Erythroblast (primary cell): ENCODE data around the gene GSC2.

Experiments
- DNase-seq, 2 experiments: peaks; one replicate each; lab custom pipeline; 2025; lab: John Stamatoyannopoulos, UW
- GATA1 ChIP-seq: IDR thresholded peaks from 2 replicates; pipeline ENCODE4 v1.6.1; 2011; ENCODE audit warnings: low read depth, mild to moderate bottlenecking, control low read depth, low read length, moderate library complexity
- POLR2A ChIP-seq: IDR thresholded peaks from 2 replicates; pipeline ENCODE4 v1.6.1; 2011; ENCODE audit warnings: mild to moderate bottlenecking, low read length

GSC2 gene

DNA sequence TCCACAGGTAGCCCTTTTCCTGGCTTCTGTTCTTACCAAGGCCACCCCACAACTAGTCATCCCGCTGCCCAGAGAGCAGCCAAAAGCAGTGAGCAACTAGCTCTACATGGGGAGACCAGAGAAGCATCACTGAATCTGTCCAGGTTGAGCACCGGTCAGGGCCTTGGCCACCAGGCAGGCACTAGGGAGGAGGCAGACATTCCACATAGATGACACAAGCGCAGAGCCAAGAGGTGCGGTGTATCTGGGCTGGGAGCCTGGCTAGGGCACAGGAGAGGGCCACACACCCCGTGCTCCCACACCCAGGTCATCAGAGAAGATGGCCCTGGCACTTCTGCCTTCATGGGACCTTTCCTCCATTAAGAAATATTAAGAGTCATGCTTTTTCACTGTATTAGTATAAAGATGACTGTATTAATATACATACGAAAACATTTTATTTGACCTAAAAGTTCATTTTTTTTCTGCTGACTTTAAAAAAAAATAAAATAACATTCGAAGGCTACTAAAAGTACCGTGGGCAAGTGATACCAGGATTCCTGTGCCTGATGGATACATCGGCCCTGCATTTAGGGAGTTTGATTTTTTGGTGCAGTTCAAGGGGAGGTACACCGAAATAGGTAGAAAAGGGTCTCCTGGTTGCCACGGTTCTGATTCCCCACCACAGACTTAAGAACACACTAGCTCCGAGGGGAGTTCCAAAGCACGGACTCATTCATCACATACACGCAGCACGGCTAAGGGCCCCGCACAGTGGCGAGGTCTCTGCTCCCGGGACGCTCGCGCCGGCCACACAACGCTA lies 29.1 kb downstream of the GSC2 start:
- DNase-seq = peak in 1 of 2 experiments; percentile 29
- TF ChIP-seq POLR2A (no peak), GATA1 (no peak)

DNA sequence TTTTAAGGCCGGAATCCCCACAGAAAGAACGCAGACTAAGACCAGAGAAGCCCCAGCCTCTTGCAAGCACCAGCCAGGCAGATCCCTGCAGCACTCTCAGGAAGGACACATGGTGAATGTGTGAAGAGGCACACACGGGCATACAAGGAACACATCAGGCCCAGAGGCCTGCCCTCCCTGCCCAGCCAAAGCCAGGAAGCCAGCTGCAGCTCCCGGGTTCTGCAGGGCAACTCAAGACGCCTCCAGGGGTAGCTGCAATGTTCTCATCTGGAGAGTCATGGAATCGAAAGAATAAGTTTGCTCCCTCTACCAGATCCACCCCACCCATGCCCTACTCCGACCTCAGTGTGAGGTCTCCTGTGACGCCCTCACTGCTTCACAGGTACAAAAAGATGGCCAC lies 30.1 kb downstream of the GSC2 start:
- DNase-seq = no peak
- no peak for TF ChIP-seq GATA1
- TF ChIP-seq POLR2A = no peak

DNA sequence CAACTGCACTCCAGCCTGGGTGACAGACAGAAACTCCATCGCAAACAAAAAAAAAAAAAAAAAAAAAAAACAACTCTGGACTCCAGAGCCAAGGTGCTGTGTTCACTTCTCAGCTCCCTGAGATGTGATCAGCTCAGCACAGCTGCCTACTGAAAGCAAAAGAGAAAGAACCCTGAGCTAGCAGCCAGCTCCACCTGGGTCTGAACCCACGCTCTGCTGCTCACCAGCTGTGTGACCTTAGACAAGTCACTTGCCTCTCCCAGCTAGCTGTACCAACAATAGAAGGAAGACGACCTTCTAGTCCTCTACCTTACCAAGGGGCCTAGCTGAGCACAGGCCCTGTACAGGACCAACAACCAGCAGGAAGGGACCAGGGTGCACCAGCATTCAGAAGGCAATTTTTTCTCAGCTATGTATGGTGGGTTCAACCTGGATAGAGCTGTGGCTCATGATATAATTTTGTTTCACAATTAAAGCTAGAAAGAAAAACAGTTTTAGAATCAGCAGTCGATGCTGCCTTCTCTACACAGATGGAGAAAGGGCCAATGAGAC lies 31.7 kb downstream of the GSC2 start:
- DNase-seq = peak; percentile 19 to 29
- no peak for TF ChIP-seq GATA1
- no peak for TF ChIP-seq POLR2A

DNA sequence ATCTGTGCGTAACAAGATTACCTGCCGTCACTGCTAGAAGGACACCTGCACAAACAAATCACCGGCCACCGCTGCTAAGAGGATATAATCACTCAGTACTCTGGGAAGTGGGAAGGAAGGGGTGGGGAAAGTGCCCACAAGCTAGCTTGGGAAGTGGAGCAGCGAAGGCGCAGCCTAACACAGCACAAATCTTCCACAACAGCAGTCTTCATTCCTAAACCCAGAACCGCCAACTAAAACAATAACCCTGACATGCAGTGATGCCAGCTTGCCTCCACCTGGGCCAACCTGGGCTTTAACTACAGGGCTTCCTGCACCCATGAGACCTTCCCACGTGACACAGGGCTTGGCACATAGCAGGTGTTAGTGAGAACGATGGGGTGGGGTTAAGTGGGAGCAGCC lies 33.0 kb downstream of the GSC2 start:
- TF ChIP-seq GATA1 (no peak), POLR2A (no peak)
- no peak for DNase-seq

DNA sequence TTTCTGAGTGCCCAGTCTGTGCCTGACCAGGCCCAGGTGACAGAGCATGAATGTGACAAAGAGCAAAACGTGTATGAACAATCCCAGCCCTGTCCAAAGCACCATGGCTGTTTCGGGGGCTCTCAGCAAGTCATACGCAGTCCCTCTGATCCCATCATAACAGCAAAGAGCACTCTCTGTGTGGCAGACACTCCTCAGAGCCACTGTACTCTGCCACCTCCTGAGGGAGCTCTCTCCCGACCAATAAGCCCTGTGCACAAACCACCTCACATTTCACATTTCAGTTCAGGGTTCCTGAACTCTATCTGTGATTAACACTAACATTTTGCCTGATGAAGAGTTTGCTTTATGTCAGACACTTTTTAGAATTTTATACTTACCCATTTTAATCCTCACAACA lies 34.5 kb downstream of the GSC2 start:
- DNase-seq = no peak
- no peak for TF ChIP-seq POLR2A
- TF ChIP-seq GATA1 = no peak

DNA sequence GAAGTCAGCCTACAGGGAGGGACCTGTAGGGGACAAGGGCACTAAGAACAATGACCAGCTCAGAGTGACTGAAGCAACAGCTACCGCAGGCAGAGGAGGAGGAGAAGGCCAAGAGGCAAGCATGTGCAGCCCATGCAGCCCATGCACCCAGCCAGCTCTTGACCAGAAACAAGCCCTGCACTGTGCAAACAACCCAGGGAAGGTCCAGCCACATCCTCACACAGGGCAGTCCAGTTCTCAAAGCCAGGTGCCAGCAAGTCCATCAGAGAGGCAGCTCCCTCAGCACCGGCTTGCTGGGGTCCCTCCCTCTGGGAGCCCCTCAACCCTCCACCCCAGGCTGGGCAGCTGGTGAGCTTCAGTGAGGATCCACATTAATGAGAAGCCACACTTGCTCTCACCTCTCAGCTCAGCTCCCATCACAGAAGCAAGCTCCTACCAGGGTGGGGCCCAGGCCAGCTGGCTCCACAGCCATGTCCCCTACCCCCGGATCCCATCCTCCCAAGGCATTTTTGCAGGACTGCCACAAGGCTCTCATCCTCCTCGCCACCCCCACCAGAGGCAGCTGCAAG lies 35.0 kb downstream of the GSC2 start:
- TF ChIP-seq POLR2A (no peak), GATA1 (no peak)
- no peak for DNase-seq

DNA sequence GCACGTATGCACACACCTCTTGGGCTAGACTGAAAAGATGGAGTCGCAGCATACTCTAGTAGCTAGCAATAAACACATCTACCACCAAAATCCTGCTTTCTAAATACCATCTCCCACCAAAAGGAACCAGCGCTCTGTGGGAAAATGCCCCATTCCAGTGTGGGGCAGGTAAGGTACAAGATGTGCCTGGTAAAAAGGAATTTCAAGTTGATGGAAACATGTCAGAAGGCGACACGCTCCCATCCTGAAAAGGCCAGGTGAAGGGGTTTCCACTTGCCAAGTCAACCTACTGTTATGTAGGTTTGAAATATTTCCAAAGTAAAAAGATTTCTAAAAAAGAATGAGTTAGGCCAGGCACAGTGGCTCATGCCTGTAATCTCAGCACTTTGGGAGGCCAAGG lies 36.7 kb downstream of the GSC2 start:
- TF ChIP-seq POLR2A (no peak), GATA1 (no peak)
- DNase-seq = no peak

DNA sequence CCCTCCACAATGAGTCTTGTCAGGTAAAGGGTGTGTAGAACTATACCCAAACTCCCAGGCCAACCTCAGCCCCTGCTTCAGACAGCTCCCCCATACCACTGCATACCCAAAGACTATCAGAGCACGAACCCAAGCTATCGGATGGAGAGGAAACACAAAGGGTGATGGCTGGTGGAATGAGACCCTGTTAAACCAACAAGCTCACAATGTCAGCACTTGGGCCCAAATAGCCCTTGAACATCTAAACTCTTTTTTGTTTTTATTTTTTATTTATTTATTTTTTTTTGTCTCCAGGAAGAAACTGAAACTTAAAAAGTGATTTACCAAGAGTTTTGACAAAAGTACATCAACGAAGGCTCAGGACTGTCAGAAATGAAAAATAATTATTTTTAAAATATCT lies 38.5 kb downstream of the GSC2 start:
- TF ChIP-seq POLR2A = no peak
- TF ChIP-seq GATA1 = no peak

DNA sequence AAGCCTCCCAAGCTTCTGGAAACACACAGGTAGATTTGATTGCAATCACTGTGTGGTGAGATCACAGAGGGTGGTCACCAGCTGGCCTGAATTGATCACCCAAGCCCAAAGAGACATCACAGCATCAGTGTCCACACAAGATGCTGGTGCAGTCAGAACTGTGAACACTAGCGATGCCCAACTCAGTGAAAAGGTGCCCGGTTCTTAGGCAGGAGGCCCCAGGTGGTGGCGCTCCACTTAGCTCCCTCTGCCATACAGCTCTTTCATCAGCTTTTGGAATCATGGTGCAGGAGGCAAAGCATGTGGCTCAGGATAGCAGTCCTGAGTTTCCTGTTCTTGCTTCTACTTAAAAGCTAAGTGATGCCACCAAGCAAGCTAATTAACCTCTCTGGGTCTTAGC lies 39.0 kb downstream of the GSC2 start:
- no peak for TF ChIP-seq POLR2A
- no peak for TF ChIP-seq GATA1
- DNase-seq = peak in 1 of 2 experiments; percentile 25

More for the DNA sequence above, 38.5 kb downstream of the GSC2 start:
- no peak for DNase-seq

DNA sequence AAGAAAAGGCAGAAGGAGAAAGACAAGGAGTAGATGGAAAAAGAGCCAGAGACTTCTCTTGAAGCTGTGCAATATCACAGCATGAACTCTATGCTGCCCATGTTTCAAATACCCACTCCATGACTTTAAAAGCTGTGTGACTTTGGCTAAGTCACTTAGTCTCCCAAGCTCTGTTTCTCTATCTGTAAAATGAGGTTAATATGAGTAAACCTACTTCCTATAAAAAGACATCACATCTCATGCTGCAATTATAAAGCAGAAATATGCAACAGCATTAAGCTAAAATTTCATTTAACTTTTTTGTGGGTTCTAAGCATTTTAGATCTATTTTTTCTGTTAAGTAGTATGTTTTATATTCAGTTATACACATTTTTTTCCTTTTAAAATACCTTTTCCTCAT lies 39.4 kb downstream of the GSC2 start:
- DNase-seq = peak in 1 of 2 experiments; percentile 25
- TF ChIP-seq GATA1 (no peak), POLR2A (no peak)

DNA sequence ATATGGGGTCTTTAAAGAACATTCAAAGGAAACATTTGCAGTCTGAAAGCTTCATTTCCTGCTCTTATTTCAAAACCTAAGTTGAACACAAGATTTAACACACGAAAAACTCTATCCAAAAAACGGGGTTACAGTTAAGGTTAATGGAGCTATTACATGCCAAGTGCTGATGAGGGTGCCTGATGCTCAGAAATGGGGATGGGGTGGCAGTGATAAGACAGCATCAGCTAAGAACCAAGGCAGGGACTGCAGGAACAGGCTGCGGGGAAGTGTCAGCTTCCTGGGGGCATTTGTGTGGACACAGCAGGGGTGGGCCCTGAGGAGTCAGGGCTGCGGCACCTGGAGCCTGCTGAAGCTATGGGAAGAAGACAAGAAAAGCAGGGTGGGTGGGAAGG lies 40.0 kb downstream of the GSC2 start:
- DNase-seq = peak; percentile 64 to 70
- TF ChIP-seq GATA1 (no peak), POLR2A (no peak)

DNA sequence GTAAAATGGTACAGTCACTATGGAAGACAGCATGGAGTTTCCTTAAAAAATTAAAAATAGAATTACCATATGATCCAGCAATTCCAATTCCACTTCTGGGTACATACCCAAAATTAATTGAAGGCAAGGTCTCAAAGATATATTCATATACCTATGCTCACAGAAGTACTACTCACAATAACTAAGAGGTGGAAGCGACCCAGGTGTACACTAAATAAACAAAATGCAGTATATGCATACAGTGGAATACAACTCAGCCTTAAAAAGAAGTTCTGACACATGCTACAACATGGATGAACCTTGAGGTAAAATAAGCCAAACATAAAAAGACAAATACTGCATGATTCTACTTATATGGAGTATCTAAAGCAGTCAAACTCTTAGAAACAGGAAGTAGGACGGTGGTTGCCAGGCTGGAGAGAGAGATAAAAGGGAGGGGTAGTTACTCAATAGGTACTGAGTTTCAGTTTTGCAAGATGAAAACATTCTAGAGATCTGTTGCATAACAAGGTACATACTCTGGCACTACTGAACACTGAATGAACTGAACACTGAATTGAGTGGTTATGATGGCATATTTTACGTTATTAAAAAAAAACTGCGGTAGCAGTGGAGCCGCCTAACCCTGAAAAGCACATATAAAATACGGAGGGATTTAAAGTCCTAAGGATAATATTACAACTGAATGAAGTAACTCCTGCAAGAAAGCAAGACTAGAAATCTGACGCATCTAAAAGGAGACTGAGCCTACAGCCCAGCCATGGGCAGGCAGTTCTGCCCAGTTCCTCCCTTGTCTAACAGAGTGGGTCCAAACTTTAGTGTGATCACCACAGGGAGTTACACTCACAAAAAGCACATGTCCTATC lies 40.7 kb downstream of the GSC2 start:
- no peak for TF ChIP-seq GATA1
- no peak for TF ChIP-seq POLR2A
- peak; percentile 91 for DNase-seq

DNA sequence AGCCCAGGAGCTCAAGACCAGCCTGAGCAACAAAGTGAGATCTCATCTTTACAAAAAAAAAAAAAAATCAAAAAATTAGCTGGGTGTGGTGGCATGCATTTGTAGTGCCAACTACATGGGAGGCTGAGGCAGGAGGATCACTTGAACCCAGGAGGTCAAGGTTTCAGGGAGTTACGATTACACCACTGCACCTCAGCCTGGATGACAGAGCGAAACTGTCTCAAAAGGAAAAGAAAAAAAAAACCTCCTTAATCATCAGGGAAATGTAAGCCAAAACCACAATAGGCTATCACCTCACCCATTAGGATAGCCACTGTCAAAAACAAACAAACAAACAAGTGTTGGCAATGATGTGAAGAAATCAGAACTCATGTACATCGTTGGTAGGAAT lies 41.3 kb downstream of the GSC2 start:
- peak; percentile 39 to 64 for DNase-seq
- TF ChIP-seq POLR2A (no peak), GATA1 (no peak)

DNA sequence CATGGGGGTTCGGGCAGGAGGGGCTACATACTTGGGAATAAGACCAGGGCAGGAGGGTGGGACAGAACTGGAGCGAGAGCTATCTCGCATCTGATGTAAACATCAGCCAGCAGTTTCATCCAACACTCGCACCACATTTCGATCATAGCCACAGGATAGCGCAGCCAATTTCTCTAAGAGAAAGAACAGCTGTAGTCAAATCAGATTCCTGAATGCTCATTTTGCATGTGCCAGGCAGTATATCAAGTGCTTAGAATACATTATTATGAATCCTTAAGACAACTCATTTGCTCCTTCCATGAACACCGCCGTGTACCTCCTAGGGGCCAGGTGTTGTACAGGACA lies 42.4 kb downstream of the GSC2 start:
- no peak for DNase-seq
- TF ChIP-seq POLR2A (no peak), GATA1 (no peak)
